Umbilical cord (tissue), 2 donors: ENCODE measurements around the gene NDUFS7. TPM values are rescaled to one million over a fixed set of nuclear protein-coding genes. Genes with fewer than 3 reads are reported as not detected.

Experiments
- DNase-seq: peaks from one replicate; pipeline ENCODE4 v3.0.0-alpha.2; 2015; ENCODE audit warnings: low spot score
- total RNA-seq: library from RNA; depleted of rRNA; stranded (reverse); fragments of >200 nt; gene quantifications from one replicate; pipeline ENCODE4 v1.2.3, GENCODE V29; 2014; ENCODE audit warnings: low replicate concordance; ENCODE audit not compliant: insufficient read depth

Gene NDUFS7
- total RNA-seq, 1 donor from 2014 or later, result 29.1 TPM

DNA sequence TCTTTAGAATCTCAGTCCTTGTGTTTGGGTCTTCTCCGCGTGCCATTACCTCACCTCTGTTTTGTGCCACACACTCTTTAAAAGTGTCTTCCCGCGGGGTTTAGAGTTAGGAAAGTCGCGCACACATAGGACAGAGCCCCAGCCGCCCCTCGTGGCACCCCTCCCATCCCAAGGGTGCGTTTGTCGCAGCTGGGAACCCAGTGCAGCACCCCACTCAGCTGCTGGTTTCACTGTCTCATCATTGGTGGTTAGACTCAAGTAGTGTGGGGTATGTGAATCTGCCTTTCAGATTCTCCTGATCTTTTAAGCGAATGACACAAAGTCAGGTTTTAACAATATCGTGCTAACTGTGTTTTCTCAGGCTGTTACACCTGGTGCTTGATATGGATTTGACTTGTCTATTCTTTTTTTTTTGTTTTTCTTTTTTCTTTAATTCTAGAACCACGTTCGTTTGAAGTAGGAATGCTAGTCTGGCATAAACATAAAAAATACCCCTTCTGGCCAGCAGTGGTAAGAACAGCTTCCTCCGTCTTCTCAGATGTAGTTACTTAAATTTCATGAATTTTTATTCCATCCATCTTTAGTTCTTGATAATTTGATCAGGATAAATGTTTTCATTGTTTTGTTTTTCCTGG, 19.5 kb upstream of the NDUFS7 start:
- DNase-seq, result no peak

DNA sequence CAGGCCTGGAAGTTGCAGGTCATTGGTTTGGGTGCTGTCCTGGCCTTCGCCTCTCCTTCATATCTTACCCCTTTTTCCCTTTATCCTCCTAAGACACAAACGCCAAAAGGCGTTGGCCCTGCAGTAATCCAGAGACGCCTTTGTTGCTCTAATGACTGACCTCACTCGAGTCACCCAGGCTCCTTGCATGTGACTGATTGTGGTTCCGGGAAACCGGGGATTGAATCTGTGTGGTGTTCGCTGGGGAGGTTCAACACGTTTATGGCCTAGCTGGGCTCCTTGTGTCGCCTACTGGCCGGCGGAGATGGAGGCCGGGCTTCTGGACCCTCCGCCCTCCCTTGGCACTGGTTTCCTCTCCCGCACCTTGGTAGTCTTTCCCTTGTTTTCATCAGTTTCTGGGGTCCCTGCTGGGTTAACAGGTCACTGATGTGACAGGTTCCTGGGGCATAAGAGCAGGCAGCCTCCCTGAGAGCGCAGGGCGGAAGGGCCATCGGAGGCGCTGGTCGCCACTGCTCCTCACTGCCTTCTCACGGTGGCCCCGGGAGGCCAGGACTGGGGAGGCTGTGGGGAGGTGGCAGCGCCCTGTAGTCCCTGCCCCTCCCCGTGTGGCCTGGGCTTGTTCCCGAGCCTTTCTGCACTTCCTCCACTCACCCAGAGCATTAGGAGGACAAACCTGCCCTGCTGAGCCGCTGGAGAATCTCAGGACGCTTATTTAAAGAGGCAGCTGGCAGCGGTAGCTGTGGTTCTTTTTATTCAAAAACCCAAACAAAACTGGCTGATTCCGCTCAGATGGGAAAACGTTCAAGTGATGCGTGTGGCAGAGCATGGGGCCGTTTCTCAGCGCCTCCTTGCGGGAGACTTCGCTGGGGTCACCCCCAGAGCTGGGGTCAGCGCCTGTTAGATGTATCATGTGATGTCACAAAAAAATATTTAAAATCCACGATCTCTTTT, 18.1 kb upstream of the NDUFS7 start:
- DNase-seq, result no peak

DNA sequence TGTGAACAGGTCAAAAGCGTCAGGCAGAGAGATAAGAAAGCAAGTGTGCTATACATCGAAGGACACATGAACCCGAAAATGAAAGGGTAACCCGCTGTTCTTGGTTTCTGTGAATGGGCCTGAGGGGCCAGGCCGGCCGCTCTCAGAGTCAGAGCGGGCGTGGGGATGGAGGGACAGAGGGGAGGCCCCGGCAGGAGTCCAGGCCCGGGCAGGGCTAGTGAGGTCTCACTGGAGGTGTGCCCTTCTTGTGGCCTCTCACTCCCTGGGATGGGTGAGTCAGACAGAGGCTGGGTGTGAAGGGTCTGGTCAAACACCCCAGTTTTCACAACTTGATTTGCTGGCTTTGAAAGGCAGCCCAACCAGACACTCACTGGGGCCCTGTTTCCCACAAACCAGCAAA, 17.4 kb upstream of the NDUFS7 start:
- no peak for DNase-seq

DNA sequence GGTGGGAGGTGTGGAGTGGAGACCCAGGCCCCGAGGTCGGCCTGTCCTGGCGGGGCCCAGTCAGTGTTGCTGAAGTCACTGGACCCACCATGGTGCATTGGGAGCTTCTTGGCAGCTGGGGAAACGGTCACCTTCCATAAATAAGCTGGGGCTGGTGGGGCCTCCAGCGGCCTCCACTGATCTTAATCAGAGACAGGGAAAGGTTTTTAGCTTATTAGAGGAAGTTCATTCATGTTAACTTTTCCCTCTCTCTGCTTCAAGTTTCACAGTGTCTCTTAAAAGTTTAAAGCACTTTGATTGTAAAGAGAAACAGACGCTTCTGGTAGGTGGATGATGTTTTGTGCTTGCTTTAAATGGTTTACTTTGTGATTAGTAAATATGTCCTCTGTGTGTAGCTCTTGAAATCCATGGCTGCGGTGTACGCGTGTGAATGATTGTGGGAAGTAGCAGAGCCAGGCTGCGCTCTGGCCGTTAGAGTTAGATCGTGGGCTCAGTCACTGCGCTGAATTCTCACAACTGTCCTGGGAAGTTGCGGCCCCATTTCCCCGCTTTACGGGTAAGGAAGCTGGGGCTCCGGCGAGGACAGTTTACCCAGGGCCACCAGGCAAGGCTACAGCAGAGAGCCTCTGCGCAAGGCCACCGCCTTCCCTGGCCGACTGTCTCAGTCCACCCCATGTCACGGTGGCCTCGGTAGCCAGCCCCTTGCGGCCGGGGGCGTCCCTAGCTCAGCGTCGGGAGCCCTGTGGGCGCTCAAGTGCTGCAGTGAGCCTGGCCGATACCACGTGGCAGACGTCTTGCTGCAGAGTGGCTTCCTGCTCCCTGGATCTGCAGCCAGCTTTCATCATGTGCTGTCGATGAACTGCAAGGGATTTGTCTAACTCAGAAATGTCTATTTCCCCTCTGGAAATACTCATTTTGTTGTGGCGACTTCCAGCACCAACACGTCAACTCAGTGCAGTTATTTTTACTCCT, 16.5 kb upstream of the NDUFS7 start:
- DNase-seq, result no peak

DNA sequence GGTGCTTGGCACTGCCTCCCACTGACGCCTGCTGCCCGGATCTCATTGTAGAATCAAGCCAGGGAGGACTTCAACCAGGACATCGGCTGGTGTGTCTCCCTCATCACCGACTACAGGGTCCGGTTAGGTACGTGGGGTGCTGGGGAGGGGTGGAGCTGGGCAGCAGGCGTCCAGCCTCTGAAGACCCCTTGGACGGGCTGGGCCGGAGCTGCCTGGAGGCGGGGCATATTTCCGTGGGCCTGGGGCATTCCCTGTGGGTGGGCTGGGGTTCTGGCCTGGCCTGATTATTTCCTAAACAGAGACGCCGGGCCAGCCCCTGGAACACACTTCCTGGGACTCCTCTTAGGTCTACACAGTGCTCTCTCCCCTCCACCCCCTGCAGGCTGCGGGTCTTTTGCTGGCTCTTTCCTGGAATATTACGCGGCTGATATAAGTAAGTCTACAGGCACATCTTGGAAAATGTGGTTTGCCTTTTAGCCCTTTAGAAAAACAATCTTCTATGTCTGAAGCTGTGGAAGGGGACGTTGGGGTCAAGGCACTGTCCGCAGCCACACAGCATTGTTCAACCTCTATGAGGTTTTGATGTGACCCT, 14.4 kb upstream of the NDUFS7 start:
- DNase-seq, result no peak

DNA sequence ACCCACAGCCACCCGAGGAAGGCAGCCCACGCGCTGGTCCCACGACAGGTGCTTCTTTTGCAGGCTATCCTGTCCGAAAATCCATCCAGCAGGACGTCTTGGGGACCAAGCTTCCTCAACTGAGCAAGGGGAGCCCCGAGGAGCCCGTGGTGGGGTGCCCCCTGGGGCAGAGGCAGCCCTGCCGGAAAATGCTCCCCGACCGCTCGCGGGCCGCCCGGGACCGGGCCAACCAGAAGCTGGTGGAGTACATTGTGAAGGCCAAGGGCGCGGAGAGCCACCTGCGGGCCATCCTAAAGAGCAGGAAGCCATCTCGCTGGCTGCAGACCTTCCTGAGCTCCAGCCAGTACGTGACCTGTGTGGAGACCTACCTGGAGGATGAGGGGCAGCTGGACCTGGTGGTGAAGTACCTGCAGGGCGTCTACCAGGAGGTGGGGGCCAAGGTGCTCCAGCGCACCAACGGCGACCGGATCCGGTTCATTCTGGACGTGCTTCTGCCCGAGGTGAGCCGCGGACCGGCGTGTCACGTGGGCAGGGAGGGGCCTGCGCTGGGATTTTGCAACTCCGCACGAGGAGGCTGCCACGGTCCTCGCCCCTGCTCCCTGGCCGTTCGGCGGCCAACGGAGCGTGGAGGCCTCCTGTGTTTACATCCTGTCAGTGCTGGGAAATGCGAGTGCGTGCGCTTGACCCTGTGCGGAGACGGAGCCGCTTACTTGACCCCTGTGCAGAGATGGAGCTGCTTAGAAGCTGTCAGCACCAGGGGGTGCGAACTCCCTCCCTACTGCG, 12.9 kb upstream of the NDUFS7 start:
- DNase-seq, result no peak

DNA sequence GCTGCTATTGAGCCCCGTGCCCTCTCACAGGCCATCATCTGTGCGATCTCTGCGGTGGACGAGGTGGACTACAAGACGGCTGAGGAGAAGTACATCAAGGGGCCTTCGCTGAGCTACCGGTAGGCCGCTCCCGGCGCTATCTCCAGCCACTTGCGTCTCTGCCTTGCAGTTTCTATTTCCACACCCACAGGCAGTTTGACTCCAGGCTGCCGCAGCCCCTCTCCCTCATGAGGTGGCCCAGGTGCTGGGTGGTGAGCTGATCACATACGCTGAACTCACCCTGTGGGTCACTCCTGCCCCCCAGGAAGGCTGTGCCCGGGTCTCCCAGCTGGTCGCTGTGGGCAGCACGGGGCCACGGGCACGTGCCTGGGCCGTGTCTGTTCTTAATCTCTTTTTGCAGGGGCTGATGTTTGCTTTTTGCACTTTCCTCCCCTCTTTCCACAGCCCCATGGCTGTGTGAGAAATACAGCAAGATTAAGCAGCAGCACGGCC, 10.6 kb upstream of the NDUFS7 start:
- DNase-seq, result no peak

DNA sequence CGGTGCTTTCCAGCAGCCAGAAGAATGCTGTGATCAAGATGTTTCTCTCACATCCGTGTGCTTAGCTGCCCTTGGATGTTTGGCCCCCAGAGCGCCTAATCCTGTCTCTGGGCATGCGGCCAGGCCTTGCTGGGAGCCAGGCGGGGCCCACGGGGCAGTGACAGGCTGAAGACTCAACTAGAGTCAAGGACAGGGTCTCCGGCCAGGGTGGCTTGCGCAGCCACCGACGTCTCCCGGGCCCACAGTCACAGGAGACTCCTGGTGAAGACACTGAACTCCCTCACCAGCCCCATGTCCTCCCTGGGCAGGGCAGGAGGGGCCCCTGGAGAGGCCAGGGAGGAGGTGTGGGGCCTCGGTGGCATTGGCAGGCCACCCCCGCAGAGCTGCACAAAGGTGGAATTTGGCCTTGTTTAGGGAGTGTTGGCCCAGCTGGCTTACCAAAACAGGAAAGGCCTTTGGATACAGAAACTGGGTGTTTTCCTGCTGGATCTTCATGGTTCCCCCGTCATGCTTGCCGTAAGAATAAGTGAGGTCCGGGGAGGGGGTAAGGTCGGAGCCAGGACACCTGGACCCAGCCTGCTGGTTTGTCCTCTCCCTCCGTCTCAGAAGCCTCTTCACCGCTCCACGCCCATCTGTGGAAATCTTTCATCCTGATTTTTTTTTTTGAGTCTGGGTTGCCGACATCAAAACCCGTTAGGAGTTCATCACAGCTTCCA, 10.0 kb upstream of the NDUFS7 start:
- DNase-seq, result peak; percentile 78

DNA sequence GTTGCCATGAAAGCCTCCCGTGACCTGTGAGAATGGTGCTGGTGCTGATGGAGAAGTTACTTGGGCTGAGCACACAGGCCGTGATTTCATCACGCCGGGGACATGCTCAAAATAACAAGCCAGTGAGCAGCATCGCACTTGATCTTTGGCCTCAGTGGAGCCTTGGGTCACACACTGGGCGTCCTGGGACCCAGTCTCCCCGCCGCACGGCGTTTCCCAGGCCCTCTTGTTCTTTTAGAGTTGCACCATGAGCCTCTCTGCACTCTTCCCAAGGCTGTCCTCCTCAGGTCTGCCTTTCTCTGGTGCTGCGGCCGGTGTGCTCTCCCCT, 9.5 kb upstream of the NDUFS7 start:
- DNase-seq, result no peak

DNA sequence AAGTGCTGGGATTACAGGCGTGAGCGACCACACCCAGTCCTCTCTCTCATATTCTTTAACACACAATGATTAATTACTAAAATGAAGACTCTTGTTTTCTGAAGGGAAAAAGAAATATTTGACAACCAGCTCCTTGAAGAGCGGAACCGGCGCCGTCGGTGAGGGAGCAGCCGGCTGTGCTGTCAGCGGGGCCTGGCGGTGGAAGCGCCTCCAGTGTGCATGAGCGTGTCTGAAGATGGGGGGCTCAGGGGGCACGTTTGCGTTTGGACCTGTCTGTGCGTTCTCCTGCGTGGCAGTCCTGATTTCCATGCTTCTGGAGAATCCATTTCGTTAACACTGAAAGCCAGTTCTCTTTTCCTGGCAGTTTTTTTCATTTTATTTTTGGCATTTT, 7.3 kb upstream of the NDUFS7 start:
- no peak for DNase-seq

DNA sequence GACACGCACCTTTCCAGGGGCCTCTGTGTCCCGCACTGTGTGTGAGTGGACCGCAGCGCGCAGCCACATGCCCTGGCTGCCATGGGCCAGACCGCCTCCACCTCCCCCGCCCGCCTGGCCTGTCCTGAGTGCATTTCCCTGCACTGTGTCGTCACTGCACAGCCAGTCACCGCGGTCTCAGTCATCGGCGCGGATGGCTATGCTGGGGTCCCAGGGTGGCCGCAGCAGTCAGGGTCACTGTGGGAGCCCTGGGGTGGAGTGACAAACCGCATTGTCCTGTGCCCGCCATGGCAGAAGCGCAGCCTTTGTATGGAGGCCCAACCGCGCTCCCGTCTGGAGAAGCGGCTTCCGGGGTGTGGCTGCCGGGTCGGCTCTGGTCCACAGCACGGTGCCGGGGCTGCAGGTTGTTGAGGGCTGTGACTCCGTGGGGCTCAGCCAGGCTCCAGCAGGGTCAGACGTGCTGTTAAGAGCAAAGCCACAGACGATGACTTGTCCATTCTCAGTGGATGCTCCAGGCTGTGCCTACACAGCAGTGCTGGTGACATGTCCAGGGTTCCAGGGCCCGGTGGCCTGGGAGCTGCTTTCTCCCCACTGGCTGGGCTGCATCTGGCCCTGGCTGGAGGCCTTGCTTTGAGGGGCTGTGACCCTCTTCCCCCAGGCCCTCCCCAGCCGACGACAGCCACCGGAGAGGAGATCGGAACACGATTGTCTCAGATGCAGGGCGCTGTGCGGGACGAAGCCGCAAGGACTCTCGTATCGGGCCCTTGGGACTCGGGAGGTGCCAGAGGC, 6.3 kb upstream of the NDUFS7 start:
- DNase-seq, result no peak

DNA sequence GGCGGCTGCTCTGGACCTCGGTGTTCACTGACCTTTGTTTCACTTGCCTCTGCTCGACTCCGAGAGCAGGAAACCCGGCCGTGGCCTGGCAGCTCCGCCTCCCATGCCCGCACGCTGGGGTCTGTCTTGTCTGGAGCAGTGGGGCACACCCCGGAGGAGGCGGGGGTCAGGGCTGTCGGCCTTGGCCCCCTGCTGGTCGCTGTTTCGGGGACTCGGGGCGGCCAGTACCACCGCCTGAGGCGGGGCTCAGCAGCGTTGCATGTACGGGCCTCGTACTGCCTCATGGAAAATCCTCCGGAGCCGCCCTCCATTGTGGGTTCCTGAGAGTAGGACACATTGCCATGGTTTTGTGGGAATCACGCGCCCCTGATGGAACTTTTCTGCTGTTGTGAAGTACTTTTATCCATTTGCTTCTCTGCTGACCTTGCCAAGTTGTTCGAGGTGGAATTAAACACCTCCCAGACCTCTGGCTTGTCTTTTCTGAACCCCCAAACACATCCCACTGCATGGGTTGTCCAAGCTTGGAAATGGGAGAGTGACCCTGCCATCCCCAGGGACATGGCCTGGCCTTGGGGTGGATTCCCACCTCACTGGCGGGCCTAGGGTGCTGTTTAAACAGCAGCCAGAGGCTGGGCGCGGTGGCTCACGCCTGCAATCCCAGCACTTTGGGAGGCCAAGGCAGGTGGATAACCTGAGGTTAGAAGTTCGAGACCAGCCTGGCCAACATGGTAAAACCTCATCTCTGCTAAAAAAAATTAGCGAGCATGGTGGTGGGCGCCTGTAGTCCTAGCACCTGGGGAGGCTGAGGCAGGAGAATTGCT, 5.5 kb upstream of the NDUFS7 start:
- DNase-seq, result no peak

DNA sequence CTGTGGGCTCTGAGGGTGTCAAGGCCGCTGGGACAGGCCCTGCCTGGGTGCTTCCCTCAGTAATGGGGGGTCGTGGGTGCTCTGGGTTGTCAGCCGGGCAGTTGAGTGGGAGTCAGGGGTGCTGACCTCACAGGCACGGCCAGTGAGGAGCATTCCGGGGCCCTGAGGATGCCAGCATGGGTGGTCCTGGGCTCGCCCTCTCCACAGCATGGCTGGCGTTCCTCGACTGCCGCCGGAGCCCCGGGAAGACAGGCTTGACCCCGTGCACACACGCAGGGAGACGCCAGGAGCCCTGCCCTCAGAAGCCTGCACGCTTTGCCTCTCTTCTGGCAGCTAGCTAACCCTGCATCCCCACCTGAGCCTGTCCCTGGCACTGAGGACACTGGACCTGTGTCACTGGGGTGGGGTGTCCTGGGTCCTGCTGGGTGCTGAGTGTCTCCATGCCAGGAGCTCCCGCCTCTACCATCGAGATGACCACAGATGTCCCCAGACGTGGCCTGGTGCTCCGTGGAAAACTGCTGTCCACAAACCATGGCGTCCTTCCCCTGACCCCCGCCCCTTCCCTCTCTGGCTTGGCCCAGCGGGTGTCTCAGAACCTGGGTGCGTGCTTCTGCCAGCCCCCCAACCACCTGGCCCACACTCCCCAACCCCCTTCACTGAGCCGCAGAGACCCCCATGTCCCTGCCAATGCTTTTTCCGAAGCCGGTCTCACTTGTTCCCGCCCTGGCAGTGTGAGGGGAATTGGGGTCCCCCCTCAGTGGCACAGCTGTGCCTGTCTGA, 4.4 kb upstream of the NDUFS7 start:
- DNase-seq, result no peak

DNA sequence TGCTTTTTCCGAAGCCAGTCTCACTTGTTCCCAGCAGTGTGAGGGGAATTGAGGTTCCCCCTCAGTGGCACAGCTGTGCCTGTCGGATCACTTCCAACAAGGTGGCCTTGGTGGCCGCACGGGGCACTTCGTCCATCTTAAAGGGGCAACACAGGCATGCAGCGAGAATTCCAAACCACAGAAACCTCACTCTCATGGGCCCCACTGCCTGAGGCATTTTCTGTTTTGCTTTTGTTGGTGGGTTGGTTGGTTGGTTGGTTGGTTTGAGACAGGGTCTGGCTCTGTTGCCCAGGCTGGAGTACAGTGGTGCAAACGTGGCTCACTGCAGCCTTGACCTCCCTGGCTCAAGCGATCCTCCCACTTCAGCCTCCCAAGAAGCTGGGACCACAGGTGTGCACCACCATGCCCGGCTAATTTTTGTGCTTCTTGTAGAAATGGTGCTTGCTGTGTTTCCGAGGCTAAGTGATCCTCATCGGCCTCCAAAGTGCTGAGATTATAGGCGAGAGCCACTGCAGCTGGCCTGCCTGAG, 3.7 kb upstream of the NDUFS7 start:
- no peak for DNase-seq

DNA sequence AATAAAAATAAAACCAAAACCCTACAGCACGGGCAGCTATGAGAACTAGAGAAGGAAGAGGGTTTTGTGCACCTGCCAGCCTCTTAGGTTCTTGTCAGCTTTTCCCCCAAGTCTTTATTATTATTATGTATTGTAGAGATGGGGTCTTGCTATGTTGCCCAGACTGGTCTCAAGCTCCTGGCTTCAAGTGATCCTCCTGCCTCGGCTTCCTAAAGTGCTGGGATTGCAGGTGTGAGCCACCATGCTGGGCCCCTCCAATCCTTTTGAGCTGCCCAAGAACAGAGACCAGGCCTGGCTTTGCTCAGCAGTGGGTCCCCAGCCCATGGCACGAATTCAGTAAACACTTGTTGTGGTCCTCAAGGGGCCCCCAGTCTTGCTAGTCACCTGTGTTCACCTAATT, 1.5 kb upstream of the NDUFS7 start:
- no peak for DNase-seq

DNA sequence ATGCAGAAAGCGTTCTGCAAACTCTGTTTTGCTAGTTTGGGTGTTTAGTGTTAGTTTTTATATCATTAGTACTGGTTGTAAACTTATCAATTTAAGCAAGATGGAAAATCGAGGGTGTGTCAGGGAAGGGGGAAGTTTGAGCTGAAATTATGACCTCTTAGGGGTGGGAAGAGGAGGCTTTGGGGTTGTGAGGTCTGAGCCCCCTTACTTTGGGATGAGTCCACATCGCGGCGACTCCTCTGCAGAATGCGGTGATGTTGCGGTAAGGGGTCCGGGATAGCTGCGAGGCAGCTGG, 743 bp upstream of the NDUFS7 start:
- no peak for DNase-seq

DNA sequence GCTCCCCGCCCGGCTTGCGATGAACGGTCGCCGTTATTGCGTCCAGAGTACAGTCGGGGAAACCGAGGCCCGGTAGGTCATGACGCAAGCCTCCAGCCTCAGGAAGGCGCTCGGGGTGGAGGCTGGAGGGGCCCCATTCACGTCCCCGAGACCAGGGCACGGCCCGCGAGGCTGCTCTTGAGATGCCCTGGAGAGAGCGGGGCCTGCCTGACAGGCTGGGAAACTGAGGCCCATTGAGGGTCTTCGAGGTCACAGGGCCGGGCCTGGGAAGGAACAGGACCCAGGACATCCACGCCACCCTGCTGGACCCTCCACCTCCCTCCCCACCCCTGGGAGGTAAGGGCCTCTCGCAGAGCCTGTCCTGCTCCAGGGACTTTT, 367 bp downstream of the NDUFS7 start:
- DNase-seq, result no peak
